CD4-positive, alpha-beta T cell treated with Interleukin-17A for 4 hours (primary cell): Measurements from ENCODE around the gene SOCS6.
"Not testable (repeated sequence)": the region's sequence is repeated elsewhere in the genome, so short reads cannot be mapped to it uniquely, and the experiment has no call there.

Source experiments
- DNase-seq: peaks from one replicate; pipeline ENCODE4 v3.0.0-alpha.2; 2020; ENCODE audit warnings: mixed read lengths

The SOCS6 gene

DNA sequence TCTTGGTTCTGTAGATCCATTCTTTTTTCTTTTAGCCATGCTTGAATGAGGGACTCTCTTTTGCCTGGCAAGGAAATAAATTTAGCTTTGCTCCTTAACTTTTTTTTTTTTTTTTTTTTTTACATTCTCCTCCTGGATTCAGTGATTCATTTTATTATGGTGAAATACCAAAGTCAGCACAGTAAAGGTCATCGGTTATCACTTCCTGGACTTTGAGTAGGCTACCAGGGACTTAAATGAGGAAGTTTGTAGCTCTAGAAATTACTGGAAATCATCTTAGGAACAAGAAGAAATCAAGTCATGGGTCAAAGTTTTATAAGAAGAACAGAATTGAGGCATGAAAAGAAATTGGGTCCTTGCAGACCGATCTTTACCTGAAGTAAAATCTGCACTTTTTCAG, 75.0 kb downstream of the SOCS6 start:
- DNase-seq = no peak

GRCh38 chr18:70365361-70365760, 76.5 kb downstream of the SOCS6 start:
- no peak for DNase-seq

DNA sequence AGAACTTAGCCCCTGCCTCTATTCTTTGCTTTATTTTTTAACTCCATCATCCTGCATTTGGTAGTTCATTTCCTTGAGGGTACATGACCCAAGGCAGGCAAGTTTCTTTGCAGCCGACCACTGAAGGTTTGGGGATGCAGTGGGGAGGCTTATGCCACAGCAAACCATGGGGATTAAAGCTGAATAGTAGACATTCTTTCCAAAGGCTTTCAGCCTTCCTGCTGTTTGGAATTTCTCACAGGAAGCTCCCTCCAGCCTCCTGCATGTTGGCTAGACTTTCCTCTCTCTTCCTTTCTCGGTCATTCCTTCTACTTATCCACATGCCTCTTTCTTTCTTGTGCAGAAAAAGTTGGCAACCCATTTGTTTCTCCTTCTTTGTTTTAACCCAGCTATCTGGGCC, 77.3 kb downstream of the SOCS6 start:
- DNase-seq = no peak

DNA sequence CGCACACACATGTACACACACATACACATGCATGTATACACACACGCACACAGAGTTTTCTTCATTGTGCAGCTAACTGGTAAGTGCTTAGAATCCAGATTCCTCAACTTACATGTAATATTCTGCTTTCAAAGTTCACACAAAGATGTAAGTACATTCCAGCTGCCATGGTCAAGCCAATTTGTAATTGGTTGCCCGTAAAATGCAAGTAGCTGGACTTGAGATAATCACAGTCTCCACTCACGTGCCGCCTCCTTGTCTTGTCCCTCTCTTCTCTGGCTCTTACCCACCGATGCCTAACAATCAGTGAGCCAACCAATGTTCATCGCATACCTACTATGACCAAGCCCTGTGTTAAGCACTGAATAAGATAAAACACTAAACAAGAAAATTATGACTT, 77.8 kb downstream of the SOCS6 start:
- DNase-seq = no peak

- not testable (repeated sequence) for DNase-seq
Measured at GRCh38 chr18:70367344-70367743, 78.5 kb downstream of the SOCS6 start.

DNA sequence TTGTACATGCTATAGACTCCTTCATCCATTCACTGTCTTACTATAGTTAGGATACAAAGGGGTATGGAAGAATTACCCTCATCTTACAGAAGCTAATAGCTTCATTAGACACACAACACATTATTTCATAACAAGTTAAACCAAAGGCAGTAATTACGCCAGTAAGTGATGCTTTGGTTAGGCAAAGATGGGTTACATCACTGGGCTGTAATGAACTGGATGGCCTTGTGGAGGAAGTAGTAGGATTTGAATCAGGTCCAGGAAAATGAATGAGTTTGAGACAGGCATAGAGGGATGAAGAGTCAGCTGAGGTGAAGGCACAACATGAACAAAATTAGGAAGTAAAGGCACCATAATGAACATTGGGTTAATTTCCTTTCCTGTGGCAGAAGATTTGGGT, 80.1 kb downstream of the SOCS6 start:
- no peak for DNase-seq

GRCh38 chr18:70370762-70371733, 82.2 kb downstream of the SOCS6 start:
- no peak for DNase-seq

DNA sequence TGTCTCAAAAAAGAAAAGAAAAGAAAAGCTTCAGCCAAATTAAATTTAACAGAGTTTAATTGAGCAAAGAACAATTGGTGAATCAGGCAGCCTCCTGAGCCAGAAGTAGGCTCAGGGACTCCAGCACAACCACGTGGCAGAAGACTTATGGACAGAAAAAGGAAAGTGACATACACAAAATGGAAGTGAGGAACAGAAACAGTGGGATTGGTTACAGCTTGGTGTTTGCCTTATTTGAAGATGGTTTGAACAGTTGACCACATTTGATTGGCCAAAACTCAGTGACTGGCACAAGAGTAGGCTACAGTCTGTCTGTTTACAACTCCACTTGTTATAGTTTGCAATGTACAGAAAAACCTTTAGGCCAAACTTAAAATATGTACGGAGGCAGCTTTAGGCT, 83.1 kb downstream of the SOCS6 start:
- DNase-seq = no peak

DNA sequence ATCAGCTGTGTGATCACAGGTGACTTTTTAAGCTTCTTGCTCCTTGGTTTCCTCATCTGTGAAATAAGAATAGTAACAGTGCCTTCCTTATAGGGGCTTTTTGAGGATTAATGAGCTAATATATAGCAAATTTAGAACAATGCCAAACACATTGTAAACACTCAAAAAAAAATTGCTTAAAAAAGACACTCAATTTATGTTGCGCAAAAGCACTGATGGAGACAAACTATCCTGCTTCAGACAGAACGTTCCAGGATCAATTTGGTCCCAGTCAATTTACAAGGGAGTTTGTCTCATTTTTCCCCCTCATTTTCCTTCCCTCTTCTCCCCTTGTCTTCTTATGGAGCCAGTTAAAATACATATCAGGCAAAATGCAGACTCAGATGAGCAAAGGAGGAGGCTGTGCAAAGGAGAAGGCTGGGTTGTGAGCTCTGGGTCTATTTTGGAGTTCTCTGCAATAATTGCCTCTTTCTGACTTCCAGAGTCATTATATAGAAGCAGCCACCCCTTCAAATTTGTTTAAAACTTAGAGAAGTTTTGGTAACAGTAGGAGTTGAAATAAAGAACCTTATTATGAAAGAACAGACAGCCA, 83.7 kb downstream of the SOCS6 start:
- no peak for DNase-seq

DNA sequence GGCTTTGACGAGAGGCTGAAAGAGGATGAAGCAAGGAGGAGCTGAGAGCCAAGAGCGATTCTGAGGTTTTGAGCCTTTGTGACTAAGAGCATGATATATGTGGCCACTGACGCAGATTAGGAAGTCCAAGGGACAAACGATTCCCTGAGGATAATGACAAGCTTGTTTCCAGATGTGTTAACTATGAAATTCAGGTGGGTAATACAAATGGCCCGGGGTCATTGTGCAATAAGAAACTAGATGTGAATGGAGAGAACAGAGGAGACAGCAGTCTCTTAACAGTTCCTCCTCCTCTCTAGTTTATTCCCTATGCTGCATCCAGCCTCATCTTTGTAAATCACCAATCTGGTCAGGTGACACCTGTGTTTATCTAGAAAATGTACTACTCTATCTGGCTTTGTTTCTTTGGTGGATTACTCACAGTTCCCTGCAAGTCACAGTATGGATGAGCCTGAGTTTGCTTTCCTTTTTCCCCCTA, 84.2 kb downstream of the SOCS6 start:
- no peak for DNase-seq

- DNase-seq = no peak
Measured at GRCh38 chr18:70374154-70374553, 85.3 kb downstream of the SOCS6 start.

DNA sequence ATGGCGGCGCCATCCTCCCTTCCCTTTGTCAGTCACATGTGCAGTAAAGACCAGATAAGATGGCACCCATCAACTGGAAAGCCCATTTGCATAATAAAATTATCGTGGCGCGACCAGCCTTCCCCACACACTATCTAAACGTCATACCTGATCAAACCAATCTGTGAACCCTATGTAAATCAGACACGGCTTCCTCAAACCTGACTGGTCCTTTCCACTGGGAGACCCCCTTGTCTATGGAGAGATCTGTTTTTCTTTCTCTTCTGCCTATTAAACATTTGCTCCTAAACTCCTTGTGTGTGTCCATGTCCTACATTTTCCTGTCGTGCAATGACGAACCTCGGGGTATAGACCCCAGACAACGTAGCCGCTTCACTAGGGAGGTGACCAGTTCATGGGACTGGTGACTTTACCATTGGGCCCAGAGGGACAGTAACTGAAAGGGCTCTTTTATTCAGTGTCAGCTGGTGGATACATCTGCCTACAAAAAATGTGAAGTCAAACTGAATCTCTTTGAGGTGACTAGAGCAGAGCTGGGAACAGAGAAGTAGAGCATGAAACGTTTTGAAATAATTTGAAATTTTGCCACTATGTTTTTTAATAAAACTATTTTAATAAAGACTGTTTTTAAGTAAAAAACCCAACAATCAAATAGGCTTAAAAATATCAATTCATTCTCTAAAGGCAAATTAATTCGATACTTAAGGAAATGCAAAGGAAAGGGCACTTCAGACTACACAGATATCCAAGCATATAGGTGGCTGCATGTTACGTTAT, 87.5 kb downstream of the SOCS6 start:
- DNase-seq = no peak

DNA sequence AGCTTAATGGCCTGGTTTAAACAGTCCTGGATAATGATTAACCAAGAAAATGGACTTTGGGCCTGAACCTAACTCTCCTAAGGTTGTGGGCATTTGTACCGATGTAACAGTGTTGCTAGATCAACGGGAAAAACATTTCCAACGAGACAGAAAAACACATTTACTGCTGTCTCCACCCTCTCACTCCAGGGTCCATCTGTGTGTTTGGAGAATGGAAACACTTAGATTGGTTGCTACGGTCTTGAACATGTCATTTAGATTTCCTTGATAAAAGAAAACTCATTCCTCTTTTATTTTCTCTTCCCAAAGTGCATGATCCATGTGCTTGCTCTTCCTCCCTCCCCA, 88.0 kb downstream of the SOCS6 start:
- DNase-seq = no peak

DNA sequence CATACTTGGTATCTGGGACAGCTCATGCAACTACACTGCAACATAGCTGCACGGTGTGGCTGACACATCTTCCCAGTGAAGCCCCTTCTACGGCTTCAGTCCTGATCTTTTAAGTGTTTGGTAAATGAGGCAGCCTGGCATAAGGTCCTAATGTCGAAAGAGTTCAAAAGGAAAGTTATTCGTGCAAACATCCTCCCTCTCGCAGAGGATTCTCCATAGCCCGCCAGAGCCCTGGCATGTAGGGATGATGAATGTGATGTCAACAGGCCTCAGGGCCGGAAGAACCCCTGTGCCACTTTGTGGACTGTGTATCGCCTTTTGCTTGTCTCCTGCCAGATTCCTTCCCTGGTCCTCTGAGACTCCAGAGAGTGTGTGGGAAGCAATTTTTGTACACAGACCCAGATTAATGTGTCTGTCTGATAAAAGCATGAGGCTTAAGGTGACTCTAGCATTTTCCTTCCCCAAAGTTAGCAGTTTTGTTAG, 88.5 kb downstream of the SOCS6 start:
- no peak for DNase-seq

- no peak for DNase-seq
Measured at GRCh38 chr18:70377857-70378701, 89.2 kb downstream of the SOCS6 start.
